Osteoblast (primary cell): ENCODE results near the gene SLC25A21. TPM values are rescaled to one million over a fixed set of nuclear protein-coding genes. Genes with fewer than 3 reads are reported as not detected.

Experiments used
- DNase-seq: peaks from one replicate; pipeline ENCODE4 v3.0.0; 2011; ENCODE audit warnings: low spot score, mixed read lengths; ENCODE audit not compliant: insufficient read length; ENCODE audit errors: missing footprints
- H2AFZ ChIP-seq: 2 replicates; pipeline ENCODE4 v1.6.0; 2011; ENCODE audit warnings: mild to moderate bottlenecking, low read length
- H3K27ac ChIP-seq: 2 replicates; pipeline ENCODE4 v1.5.1; 2011; ENCODE audit warnings: mild to moderate bottlenecking, low read depth, low read length, moderate library complexity
- H3K27me3 ChIP-seq: 2 replicates; pipeline ENCODE4 v1.6.0; 2012; ENCODE audit warnings: mild to moderate bottlenecking, control low read depth, inconsistent platforms, low read length, moderate library complexity; ENCODE audit not compliant: insufficient read depth
- H3K36me3 ChIP-seq: 2 replicates; pipeline ENCODE4 v1.5.1; 2011; ENCODE audit warnings: mild to moderate bottlenecking, low read length, control low read depth, moderate library complexity; ENCODE audit not compliant: insufficient read depth
- H3K4me1 ChIP-seq: 2 replicates; pipeline ENCODE4 v1.5.1; 2011; ENCODE audit warnings: mild to moderate bottlenecking, low read length, control low read depth, moderate library complexity; ENCODE audit not compliant: insufficient read depth
- H3K4me2 ChIP-seq: 2 replicates; pipeline ENCODE4 v1.6.0; 2011; ENCODE audit warnings: mild to moderate bottlenecking, low read length; ENCODE audit not compliant: insufficient read depth
- H3K4me3 ChIP-seq: fragments of 200-600 bp; sonication (generic); 3 replicates; pipeline ENCODE4 v1.5.1; 2012; ENCODE audit warnings: mild to moderate bottlenecking, low read length, inconsistent platforms; ENCODE audit not compliant: insufficient read depth
- H3K79me2 ChIP-seq: 2 replicates; pipeline ENCODE4 v1.6.0; 2012; ENCODE audit warnings: mild to moderate bottlenecking, low read length, control low read depth, inconsistent platforms; ENCODE audit not compliant: insufficient read depth
- H3K9me3 ChIP-seq: 2 replicates; pipeline ENCODE4 v1.5.1; 2011; ENCODE audit warnings: low read depth, low read length, control low read depth
- H4K20me1 ChIP-seq: 2 replicates; pipeline ENCODE4 v1.6.0; 2012; ENCODE audit warnings: mild to moderate bottlenecking, low read length, control low read depth; ENCODE audit not compliant: insufficient read depth
- CTCF ChIP-seq: IDR thresholded peaks from 2 replicates; pipeline ENCODE4 v1.5.1; 2011; ENCODE audit warnings: mild to moderate bottlenecking, low read depth, low read length, moderate library complexity; ENCODE audit errors: extremely low read depth
- total RNA-seq: library from RNA; depleted of rRNA; stranded (reverse); fragments of >200 nt; gene quantifications from 2 replicates; pipeline ENCODE4 v1.2.3, GENCODE V29; 2012

SLC25A21 gene
- total RNA-seq, 1 donor, result 0.72 TPM

- Histone ChIP-seq H4K20me1 (no peaks in the 10 kb centered on the region), H3K4me2 (no peak overlapping the region), H3K4me1 (no peaks in the 10 kb centered on the region), H3K27me3 (no peaks in the 10 kb centered on the region), H2AFZ (no peak overlapping the region), H3K79me2 (no peaks in the 10 kb centered on the region), H3K27ac (no peak overlapping the region), H3K4me3 (no peak overlapping the region), H3K9me3 (no peaks in the 10 kb centered on the region), H3K36me3 (no peaks in the 10 kb centered on the region)
- no peak for DNase-seq
- no peak for TF ChIP-seq CTCF
These were observed 446.3 kb downstream of the SLC25A21 start for GRCh38 chr14:36726128-36726527.

GRCh38 chr14:36724162-36724561 lies 448.2 kb downstream of the SLC25A21 start:
- H3K4me1 ChIP-seq, result no peaks in the 10 kb centered on the region
- H3K9me3 ChIP-seq, result no peaks in the 10 kb centered on the region
- no peak overlapping the region for H3K4me3 ChIP-seq
- no peaks in the 10 kb centered on the region for H3K79me2 ChIP-seq
- H4K20me1 ChIP-seq, result no peaks in the 10 kb centered on the region
- H3K4me2 ChIP-seq, result no peak overlapping the region
- no peak overlapping the region for H3K27ac ChIP-seq
- DNase-seq, result no peak
- no peak overlapping the region for H2AFZ ChIP-seq
- H3K27me3 ChIP-seq, result no peaks in the 10 kb centered on the region
- no peak for TF ChIP-seq CTCF
- H3K36me3 ChIP-seq, result no peaks in the 10 kb centered on the region

DNA sequence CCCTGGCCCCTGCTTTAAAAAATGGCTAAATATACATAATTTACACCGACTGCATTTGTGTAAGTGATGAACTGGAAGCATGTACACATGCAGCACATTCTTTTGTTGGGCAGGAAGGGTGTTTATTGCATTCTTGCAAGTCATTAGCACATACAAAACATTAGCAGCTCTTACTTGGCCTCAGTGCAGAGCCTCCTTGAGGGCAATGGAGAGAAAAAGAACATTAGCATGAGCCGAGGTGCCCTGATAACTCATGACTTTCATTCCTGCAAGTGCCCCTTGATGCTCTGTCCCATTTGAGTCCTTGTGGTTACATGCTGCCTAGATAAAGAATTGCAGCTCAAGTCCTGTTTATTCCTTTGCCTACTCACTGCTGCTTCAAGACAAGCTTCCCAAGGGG lies 448.9 kb downstream of the SLC25A21 start:
- no peaks in the 10 kb centered on the region for H3K36me3 ChIP-seq
- no peak overlapping the region for H3K4me2 ChIP-seq
- H3K4me3 ChIP-seq, result no peak overlapping the region
- H3K27me3 ChIP-seq, result no peaks in the 10 kb centered on the region
- H3K27ac ChIP-seq, result no peak overlapping the region
- no peaks in the 10 kb centered on the region for H3K79me2 ChIP-seq
- no peaks in the 10 kb centered on the region for H4K20me1 ChIP-seq
- no peak overlapping the region for H2AFZ ChIP-seq
- no peak for TF ChIP-seq CTCF
- H3K9me3 ChIP-seq, result no peaks in the 10 kb centered on the region
- no peaks in the 10 kb centered on the region for H3K4me1 ChIP-seq
- DNase-seq, result no peak

DNA sequence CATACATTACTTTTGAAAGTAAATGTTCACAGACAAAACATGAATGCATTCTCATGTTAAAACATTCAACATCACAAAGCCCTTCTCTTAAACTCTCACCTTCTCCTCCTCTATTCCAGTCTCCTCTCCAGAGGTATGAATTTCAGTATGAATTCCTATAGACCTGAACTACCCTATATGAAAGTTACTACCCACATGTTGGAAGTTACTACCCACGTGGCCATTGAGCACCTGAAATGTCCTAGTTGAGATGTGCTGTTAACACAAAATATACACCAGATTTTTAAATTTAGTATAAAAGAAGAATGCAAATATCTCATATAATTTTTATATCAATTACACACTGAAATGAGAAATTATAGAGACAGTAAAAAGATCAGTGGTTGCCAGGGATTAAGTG lies 450.5 kb downstream of the SLC25A21 start:
- Histone ChIP-seq H3K4me1 (no peaks in the 10 kb centered on the region), H3K36me3 (no peaks in the 10 kb centered on the region), H3K27ac (no peak overlapping the region), H3K27me3 (no peaks in the 10 kb centered on the region), H3K9me3 (no peaks in the 10 kb centered on the region), H2AFZ (no peak overlapping the region), H4K20me1 (no peaks in the 10 kb centered on the region), H3K4me3 (no peak overlapping the region), H3K4me2 (no peak overlapping the region), H3K79me2 (no peaks in the 10 kb centered on the region)
- no peak for TF ChIP-seq CTCF
- no peak for DNase-seq
